ENCODE results near the gene PPM1H.

The PPM1H gene

DNA sequence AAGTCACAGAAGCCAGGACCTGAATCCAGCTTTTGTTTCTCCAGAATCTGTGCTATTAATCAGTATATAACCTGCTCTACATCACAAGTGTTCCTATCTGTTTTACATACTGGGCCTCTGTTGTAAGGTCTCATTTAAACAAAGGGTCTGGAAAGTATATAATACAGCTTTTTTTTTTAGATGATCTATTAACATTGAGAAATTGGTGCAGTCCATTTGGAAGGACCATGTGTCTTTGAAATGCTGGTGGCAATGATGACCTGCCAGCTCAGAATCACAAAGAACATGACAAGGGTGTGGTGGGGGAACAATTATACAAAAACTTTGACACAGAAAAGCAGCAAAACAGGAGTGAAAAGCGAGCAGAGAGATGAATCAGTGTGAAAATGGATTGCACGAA is 164.6 kb downstream of the PPM1H start:
- Histone ChIP-seq H3K9me3 (no peaks in the 10 kb centered on the region), H3K27ac (no peak overlapping the region), H3K4me3 (ENCODE audit: low read depth in 1 of 2, low read length in 1 of 2) (no peak overlapping the region), H3K27me3 (no peaks in the 10 kb centered on the region), H3K36me3 (no peaks in the 10 kb centered on the region), H3K4me1 (ENCODE audit: control insufficient read depth in 1 of 2, insufficient read depth in 1 of 2, low read depth in 1 of 2, low read length in 1 of 2) (peaks cover 7 to 8% of the 10 kb centered on the region in 2 experiments)
- TF ChIP-seq, protein P1, sequence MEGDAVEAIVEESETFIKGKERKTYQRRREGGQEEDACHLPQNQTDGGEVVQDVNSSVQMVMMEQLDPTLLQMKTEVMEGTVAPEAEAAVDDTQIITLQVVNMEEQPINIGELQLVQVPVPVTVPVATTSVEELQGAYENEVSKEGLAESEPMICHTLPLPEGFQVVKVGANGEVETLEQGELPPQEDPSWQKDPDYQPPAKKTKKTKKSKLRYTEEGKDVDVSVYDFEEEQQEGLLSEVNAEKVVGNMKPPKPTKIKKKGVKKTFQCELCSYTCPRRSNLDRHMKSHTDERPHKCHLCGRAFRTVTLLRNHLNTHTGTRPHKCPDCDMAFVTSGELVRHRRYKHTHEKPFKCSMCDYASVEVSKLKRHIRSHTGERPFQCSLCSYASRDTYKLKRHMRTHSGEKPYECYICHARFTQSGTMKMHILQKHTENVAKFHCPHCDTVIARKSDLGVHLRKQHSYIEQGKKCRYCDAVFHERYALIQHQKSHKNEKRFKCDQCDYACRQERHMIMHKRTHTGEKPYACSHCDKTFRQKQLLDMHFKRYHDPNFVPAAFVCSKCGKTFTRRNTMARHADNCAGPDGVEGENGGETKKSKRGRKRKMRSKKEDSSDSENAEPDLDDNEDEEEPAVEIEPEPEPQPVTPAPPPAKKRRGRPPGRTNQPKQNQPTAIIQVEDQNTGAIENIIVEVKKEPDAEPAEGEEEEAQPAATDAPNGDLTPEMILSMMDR (IDR thresholded peaks at IDR 0.05): no peak

DNA sequence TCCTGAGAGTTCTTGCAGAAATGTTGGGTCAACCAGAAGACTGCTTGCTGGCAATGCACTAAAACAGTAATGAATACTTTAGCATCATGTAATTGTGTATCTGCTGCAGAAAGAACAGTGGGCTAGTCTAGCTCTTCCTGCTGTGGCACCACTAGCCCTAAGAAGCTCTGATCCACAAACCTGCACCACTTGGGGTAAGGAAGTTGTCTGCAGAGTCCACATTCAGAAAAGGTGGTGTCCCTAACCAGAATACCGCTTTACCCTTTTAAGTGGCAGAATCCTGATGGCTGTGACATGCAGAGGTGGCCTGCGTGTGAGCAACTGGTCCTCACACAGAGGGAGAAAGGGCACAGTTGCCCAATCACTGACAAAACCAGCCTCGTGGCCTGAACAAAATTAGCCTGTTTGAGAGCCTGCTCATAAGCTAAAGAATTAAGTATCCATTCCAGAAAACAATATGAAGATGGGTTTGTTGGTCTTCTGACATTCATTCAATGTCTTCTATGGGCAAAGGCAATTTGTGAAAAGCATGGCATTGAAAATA is 165.8 kb downstream of the PPM1H start:
- H3K36me3 ChIP-seq: no peaks in the 10 kb centered on the region
- H3K9me3 ChIP-seq: no peaks in the 10 kb centered on the region
- TF ChIP-seq, protein P1 (IDR thresholded peaks at IDR 0.05): no peak

DNA sequence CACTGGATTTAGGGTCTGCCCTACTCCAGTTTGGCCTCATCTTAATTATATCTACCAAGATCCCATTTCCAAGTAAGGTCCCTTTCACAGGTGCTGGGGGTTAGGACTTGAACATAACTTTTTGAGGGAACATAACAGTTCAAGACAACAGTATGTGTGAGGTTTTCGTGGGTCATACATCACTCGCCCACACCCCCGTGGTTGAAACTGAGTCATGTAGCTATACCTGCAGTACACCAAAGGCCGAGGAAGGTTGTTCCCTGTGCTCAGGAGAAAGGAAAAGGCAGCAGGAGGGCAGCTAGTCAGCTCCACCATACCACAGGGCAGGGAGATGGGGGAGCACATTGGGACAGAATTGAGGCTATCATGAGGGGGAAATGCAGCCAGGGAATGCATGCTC is 167.0 kb downstream of the PPM1H start:
- H3K27ac ChIP-seq: no peak overlapping the region
- H3K27me3 ChIP-seq: no peaks in the 10 kb centered on the region
- H3K36me3 ChIP-seq: peaks cover 3% of the 10 kb centered on the region
- H3K4me3 ChIP-seq (ENCODE audit: low read depth in 1 of 2, low read length in 1 of 2): no peak overlapping the region
- no peaks in the 10 kb centered on the region for H3K9me3 ChIP-seq
- TF ChIP-seq, protein P1 (IDR thresholded peaks at IDR 0.05): no peak
- H3K4me1 ChIP-seq (ENCODE audit: control insufficient read depth in 1 of 2, insufficient read depth in 1 of 2, low read depth in 1 of 2, low read length in 1 of 2): no peaks in the 10 kb centered on the region

More for the DNA sequence above, 165.8 kb downstream of the PPM1H start:
- H3K4me3 ChIP-seq (ENCODE audit: low read depth in 1 of 2, low read length in 1 of 2): no peak overlapping the region
- H3K27me3 ChIP-seq: no peaks in the 10 kb centered on the region
- H3K4me1 ChIP-seq (ENCODE audit: control insufficient read depth in 1 of 2, insufficient read depth in 1 of 2, low read depth in 1 of 2, low read length in 1 of 2): no peaks in the 10 kb centered on the region
- no peak overlapping the region for H3K27ac ChIP-seq

DNA sequence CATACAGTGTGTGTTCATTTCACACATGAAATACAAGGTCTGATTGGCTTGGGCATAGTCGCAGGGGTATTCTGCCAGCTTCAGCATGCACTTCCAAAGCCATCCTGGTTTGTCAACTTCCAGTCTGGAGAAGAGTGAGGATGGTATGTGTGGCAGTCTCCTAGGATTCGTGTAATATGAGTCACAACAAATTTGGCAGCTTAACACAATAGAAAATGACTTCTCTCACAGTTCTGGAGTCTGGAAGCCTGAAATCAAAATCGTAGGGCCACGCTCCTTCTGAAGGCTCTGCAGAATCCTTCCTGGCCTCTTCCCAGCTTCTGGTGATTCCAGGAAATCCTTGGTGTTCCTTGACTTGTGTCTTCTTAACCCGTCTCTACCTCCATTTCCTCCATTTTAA is 167.5 kb downstream of the PPM1H start:
- no peaks in the 10 kb centered on the region for H3K4me1 ChIP-seq (ENCODE audit: control insufficient read depth in 1 of 2, insufficient read depth in 1 of 2, low read depth in 1 of 2, low read length in 1 of 2)
- H3K36me3 ChIP-seq: peaks cover 3% of the 10 kb centered on the region
- H3K27ac ChIP-seq: no peak overlapping the region
- H3K27me3 ChIP-seq: no peaks in the 10 kb centered on the region
- H3K4me3 ChIP-seq (ENCODE audit: low read depth in 1 of 2, low read length in 1 of 2): no peak overlapping the region
- H3K9me3 ChIP-seq: no peaks in the 10 kb centered on the region
- TF ChIP-seq, protein P1 (IDR thresholded peaks at IDR 0.05): no peak

DNA sequence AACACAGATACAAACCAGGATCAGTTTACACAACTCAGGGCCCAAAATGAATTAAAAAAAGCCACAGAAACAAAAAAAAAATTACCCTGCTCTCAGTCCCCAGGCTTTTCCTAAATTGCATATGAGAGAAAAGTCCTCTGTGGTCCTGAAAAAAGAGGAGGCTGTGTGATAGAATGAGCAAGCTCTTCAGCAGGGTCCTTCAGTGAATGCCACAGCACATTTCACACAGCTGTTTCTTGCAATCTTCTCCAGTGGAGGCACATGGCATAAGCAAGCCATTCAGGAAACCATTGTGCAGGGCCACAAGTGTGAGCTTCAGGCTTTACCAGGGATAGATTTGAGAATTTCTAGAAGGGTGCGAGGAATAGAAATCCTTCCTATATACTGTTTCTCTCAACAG is 168.5 kb downstream of the PPM1H start:
- H3K27me3 ChIP-seq: no peaks in the 10 kb centered on the region
- TF ChIP-seq, protein P1 (IDR thresholded peaks at IDR 0.05): no peak

More for the DNA sequence above, 168.5 kb downstream of the PPM1H start:
- Histone ChIP-seq H3K27ac (no peak overlapping the region), H3K36me3 (peaks cover 3% of the 10 kb centered on the region), H3K9me3 (no peaks in the 10 kb centered on the region), H3K4me3 (ENCODE audit: low read depth in 1 of 2, low read length in 1 of 2) (no peak overlapping the region), H3K4me1 (ENCODE audit: control insufficient read depth in 1 of 2, insufficient read depth in 1 of 2, low read depth in 1 of 2, low read length in 1 of 2) (no peaks in the 10 kb centered on the region)
